GM19455 (cell line): ENCODE results near the gene UGGT1.

Experiments used
- ATAC-seq: cut with Tn5 transposase; IDR thresholded peaks from one replicate; pipeline ENCODE4 v1.9.1; 2021; ENCODE audit not compliant: unreplicated experiment

The UGGT1 gene, protein sequence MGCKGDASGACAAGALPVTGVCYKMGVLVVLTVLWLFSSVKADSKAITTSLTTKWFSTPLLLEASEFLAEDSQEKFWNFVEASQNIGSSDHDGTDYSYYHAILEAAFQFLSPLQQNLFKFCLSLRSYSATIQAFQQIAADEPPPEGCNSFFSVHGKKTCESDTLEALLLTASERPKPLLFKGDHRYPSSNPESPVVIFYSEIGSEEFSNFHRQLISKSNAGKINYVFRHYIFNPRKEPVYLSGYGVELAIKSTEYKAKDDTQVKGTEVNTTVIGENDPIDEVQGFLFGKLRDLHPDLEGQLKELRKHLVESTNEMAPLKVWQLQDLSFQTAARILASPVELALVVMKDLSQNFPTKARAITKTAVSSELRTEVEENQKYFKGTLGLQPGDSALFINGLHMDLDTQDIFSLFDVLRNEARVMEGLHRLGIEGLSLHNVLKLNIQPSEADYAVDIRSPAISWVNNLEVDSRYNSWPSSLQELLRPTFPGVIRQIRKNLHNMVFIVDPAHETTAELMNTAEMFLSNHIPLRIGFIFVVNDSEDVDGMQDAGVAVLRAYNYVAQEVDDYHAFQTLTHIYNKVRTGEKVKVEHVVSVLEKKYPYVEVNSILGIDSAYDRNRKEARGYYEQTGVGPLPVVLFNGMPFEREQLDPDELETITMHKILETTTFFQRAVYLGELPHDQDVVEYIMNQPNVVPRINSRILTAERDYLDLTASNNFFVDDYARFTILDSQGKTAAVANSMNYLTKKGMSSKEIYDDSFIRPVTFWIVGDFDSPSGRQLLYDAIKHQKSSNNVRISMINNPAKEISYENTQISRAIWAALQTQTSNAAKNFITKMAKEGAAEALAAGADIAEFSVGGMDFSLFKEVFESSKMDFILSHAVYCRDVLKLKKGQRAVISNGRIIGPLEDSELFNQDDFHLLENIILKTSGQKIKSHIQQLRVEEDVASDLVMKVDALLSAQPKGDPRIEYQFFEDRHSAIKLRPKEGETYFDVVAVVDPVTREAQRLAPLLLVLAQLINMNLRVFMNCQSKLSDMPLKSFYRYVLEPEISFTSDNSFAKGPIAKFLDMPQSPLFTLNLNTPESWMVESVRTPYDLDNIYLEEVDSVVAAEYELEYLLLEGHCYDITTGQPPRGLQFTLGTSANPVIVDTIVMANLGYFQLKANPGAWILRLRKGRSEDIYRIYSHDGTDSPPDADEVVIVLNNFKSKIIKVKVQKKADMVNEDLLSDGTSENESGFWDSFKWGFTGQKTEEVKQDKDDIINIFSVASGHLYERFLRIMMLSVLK (N-terminal part only)

DNA sequence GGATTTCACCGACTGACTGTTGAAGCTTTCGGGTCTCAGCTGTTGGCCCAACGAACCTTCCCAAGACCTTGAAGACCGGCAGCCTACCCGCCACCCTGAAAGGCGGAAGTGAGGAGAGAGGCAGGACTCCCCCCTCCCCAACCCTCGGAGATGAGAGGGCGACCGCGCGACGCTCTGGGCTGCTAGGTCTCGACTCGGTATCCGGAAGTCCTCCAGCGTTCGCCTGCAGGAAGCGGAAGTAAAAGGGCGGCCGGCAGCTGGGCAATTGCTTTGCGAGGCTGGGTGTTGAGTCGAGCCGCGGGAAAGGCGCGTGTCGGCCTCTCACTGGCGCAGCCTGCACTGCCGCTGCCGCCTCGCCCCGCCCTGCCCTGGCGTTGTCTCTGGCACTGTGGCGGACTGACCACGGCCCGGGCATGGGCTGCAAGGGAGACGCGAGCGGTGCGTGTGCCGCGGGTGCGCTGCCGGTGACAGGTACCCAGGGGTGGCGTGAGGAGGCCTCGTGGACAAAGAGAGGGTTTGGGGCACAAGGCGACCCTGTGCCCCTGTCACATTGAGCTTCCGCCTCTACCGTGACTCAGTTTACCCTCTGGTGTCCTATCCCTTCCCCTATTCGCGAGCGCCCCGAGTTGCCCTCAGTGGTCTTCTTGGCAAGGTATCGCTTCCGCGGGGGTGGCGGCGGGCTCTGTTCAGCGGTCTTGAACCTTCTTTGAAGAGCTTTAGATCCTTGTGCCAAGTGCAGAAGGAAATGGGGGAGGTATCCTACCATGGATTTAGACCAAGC, at the start of gene UGGT1:
UGGT1 (plus strand) TSS at position 256 of the 781 bp plus-strand sequence; CDS start at position 414, 158 bp downstream.
- peak; percentile 96 for ATAC-seq

- ATAC-seq: no peak
Measured at GRCh38 chr2:128041561-128041960, 49.4 kb upstream of the UGGT1 start.

- no peak for ATAC-seq
Measured at GRCh38 chr2:128043041-128043440, 48.0 kb upstream of the UGGT1 start.

GRCh38 chr2:128053331-128053730, 37.7 kb upstream of the UGGT1 start:
- ATAC-seq: no peak

DNA sequence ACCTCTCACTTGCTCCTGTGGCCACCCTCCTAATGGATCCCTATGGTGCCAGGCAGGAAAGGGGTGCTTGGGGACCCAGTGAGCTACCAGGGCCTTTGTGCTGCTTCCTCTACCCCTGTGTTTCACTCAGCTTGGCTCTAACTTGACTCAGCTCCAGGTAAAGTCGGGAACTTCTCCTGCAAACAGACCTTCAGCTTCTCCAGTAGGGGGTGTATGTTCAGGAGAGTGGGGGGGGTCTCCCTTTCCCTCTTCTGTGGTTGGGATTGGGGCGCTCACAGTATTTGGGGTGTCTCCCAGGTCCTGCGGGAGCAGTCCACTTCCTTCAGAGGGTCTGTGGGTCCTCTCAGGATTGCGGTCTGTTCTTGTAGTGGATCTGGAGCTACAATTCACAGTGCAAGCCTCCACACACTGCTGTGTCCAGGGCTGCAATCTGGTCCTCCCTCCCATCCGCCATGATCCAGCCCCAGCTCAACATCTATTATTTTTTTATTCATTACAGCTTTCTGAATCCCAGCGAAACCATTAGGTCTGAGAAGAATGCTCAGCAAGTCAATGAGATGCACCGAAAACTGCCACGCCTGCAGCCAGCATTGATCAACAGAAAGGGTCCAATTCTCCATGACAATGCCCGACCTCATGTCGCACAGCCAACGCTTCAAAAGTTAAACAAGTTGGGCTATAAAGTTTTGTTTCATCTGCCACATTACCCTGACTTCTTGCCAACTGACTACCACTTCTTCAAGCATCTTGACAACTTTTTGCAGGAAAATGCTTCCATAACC, 36.7 kb upstream of the UGGT1 start:
- ATAC-seq: no peak

DNA sequence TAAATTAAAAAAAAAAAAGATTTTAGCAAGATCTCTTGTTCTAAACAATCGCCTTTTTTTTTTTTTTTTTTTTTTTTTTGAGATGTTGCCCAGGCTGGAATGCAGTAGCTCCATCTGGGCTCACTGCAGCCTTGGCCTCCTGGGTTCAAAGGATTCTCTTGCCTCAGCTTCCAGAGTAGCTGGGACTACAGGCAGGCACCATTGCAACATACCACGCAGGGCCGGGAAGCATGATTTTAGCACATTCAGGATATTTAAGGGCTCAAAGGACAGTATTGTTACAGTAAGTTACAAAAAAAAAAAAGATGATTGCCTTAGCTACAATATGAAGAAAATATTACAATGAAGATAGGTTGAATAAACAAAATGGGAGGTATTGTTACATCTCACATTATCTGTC, 33.7 kb upstream of the UGGT1 start:
- no peak for ATAC-seq

DNA sequence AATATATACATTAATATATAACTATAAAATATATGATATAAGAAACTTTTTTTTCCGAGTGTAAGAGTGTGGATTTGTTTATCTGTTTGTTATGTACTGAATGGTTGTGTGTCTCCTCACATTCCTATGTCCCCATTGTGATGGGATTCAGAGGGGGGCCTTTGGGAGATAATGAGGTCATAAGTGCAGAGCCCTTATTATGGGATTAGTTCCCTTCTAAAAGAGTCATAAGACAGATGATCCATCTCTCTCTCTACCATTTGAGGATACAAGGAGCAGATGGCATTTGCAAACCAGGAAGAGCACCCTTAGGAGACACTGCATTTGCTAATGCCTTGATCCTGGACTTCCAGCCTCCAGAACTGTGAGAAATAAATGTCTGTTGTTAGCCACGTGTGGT, 32.9 kb upstream of the UGGT1 start:
- ATAC-seq: no peak

GRCh38 chr2:128062571-128062970, 28.4 kb upstream of the UGGT1 start:
- no peak for ATAC-seq

GRCh38 chr2:128064353-128064752, 26.6 kb upstream of the UGGT1 start:
- no peak for ATAC-seq

DNA sequence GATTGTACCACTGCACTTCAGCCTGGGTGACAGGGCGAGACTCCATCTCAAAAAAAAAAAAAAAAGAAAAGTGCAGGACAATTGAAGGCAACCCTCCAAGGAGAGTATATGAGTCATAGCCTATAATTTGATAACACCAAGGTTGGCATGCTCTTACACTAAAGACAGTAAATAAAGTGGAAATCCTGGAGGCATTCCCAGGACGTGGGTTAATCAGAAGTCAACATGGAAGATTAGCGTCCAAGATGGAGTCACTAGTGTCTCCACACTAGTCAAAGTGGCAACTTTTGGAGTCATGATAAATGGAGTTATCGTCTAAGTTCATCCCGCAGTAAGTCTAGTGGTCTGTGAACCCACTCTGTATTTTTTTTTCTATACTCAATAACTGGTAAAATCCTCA, 21.2 kb upstream of the UGGT1 start:
- no peak for ATAC-seq

GRCh38 chr2:128073278-128073677, 17.7 kb upstream of the UGGT1 start:
- ATAC-seq: no peak

- no peak for ATAC-seq
Measured at GRCh38 chr2:128076461-128077106, 14.4 kb upstream of the UGGT1 start.

- no peak for ATAC-seq
Measured at GRCh38 chr2:128084757-128085156, 6.2 kb upstream of the UGGT1 start.

DNA sequence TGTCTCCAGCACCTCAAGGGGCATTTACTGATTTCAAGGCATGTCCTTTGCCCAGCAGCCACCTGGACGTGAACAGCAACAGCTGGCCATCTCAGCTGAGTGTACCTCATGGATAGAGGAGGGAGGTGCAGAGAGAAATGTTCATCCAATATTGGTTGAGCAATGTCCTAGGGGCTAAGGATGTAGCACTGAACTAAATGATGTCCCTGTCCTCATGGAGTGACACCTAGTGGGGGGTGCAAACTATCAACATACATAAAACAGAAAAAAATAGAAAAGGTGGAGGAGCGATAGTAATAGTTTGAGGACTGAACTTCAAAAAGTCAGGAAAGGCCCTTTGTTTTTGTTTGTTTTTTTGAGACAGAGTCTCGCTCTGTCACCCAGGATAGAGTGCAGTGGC, 4.8 kb upstream of the UGGT1 start:
- no peak for ATAC-seq

DNA sequence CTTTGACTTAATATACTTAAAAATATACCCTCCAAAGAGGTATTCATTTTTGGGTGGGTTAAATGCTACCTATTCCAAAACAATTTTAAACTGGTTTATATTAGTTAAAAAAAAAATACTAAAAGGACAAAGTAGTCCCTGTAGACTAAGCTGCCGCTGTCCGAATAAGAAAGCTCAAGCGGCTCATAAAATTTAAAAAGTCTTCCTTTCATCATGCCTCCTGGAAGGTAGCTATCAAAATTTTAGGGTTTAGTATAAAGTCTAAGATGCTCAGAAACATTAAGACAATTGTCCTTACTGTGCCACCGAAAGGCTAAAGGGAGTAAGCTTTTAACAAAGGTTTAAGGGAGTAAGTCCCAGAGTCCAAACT, 440 bp upstream of the UGGT1 start:
- ATAC-seq: no peak

GRCh38 chr2:128091726-128092080, 703 bp downstream of the UGGT1 start:
- no peak for ATAC-seq

DNA sequence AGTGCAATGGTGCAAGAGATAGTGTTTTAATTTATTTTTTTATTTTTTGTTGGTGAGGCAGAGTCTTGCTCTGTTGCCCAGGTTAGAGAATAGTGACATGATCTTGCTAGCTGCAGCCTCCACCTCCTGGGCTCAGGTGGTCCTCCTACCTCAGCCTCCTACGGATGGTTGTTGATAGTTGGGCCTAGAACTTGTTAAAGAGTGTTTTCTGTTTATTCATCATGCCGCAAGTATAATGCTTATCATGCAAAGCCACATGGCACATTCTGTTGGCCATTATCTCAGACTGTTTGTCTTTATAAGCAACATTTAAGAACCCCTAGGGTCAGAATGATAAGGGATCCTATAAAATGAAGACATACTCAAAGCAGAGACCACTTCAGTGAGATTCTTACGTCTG, 1.7 kb downstream of the UGGT1 start:
- no peak for ATAC-seq

- ATAC-seq: no peak
Measured at GRCh38 chr2:128093762-128094161, 2.8 kb downstream of the UGGT1 start.

DNA sequence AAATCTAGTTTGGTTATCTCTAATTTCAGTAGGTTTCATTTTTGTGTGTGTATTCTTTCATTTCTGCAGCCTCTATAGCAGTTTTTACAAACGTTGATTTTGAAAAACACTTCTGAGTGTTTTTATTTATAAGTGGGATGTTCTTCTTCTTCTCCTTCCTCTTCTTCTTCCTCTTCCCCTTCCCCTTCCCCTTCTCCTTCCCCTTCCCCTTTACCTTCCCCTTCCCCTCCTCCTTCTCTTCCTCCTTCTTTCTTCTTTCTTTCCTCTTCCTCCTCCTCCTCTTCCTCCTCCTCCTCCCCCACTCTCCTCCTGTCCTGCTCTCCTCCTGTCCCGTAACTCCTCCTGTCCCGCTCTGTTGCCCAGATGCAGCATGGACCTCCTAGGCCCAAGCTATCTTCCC, 4.2 kb downstream of the UGGT1 start:
- no peak for ATAC-seq
